Loucy (cell line): ENCODE data around the gene SCART1.
"Not testable (repeated sequence)": the region's sequence is repeated elsewhere in the genome, so short reads cannot be mapped to it uniquely, and the experiment has no call there.

Experiments used
- EZH2phosphoT487 ChIP-seq: fragments of 200-600 bp; IDR thresholded peaks from 2 replicates; pipeline ENCODE4 v1.6.1; 2018; ENCODE audit warnings: antibody characterized with exemption, mild to moderate bottlenecking, moderate library complexity, borderline replicate concordance
- TF ChIP-seq, protein P1 (sequence below): fragments of 200-600 bp; sonication (generic); conservative IDR thresholded peaks from 2 replicates; pipeline ENCODE4 v1.5.1; 2014; ENCODE audit warnings: mild to moderate bottlenecking, antibody characterized with exemption, low read length

DNA sequence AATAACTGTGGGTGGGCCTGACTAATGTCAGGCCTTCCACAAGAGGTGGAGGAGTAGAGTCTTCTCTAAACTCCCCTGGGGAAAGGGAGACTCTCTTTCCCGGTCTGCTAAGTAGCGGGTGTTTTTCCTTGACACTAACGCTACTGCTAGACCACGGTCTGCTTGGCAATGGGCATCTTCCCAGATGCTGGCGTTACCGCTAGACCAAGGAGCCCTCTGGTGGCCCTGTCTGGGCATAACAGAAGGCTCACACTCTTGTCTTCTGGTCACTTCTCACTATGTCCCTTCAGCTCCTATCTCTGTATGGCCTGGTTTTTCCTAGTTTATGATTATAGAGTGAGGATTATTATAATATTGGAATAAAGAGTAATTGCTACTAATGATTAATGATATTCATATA lies 43.6 kb downstream of the SCART1 start:
- TF ChIP-seq, protein P1, sequence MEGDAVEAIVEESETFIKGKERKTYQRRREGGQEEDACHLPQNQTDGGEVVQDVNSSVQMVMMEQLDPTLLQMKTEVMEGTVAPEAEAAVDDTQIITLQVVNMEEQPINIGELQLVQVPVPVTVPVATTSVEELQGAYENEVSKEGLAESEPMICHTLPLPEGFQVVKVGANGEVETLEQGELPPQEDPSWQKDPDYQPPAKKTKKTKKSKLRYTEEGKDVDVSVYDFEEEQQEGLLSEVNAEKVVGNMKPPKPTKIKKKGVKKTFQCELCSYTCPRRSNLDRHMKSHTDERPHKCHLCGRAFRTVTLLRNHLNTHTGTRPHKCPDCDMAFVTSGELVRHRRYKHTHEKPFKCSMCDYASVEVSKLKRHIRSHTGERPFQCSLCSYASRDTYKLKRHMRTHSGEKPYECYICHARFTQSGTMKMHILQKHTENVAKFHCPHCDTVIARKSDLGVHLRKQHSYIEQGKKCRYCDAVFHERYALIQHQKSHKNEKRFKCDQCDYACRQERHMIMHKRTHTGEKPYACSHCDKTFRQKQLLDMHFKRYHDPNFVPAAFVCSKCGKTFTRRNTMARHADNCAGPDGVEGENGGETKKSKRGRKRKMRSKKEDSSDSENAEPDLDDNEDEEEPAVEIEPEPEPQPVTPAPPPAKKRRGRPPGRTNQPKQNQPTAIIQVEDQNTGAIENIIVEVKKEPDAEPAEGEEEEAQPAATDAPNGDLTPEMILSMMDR, result peak; percentile 40
- TF ChIP-seq EZH2phosphoT487, result not testable (repeated sequence)
